GM23338 (cell line): ENCODE measurements around the gene KCTD17.

Experiments
- CREB1 ChIP-seq: fragments of 250-450 bp; sonication (Bioruptor Pico); IDR thresholded peaks from 2 replicates; pipeline ENCODE4 v1.5.0; 2020; ENCODE audit warnings: low read depth, mild to moderate bottlenecking, moderate library complexity
- CTCF ChIP-seq, 2 experiments: fragments of 200-600 bp in 1 of 2; sonication (generic) in 1 of 2; conservative IDR thresholded peaks; 2 replicates each; pipeline versions ENCODE4 v1.5.1 to v1.6.1; 2016 to 2017; ENCODE audit warnings: antibody characterized with exemption in 2 of 2, low read depth in 2 of 2, mild to moderate bottlenecking in 2 of 2, moderate library complexity in 1 of 2
- ETS1 ChIP-seq: IDR thresholded peaks from 2 replicates; pipeline ENCODE4 v1.6.1; 2016; ENCODE audit warnings: antibody characterized with exemption
- EZH2 ChIP-seq: fragments of 200-600 bp; sonication (generic); IDR thresholded peaks from one replicate; pipeline ENCODE4 v1.8.0; 2017; ENCODE audit warnings: antibody characterized with exemption, mild to moderate bottlenecking, low read depth; ENCODE audit not compliant: unreplicated experiment
- EZH2phosphoT487 ChIP-seq: fragments of 200-600 bp; sonication (generic); IDR thresholded peaks from one replicate; pipeline ENCODE4 v1.8.1; 2018; ENCODE audit warnings: antibody characterized with exemption; ENCODE audit not compliant: unreplicated experiment
- JUNB ChIP-seq: IDR thresholded peaks from one replicate; pipeline ENCODE4 v1.6.1; 2016; ENCODE audit warnings: antibody characterized with exemption; ENCODE audit not compliant: unreplicated experiment
- NANOG ChIP-seq: IDR thresholded peaks from 2 replicates; pipeline ENCODE4 v1.6.1; 2016; ENCODE audit warnings: antibody characterized with exemption, borderline replicate concordance
- POLR2AphosphoS5 ChIP-seq: IDR thresholded peaks from 2 replicates; pipeline ENCODE4 v1.6.1; 2016; ENCODE audit warnings: antibody characterized with exemption, low read depth
- REST ChIP-seq: IDR thresholded peaks from one replicate; pipeline ENCODE4 v1.6.1; 2018; ENCODE audit warnings: antibody characterized with exemption; ENCODE audit not compliant: unreplicated experiment
- STAT1 ChIP-seq: IDR thresholded peaks from one replicate; pipeline ENCODE4 v1.6.1; 2016; ENCODE audit warnings: antibody characterized with exemption; ENCODE audit not compliant: unreplicated experiment
- ZNF331 ChIP-seq: fragments of 250-450 bp; sonication (Bioruptor Pico); IDR thresholded peaks from 2 replicates; pipeline ENCODE4 v1.5.0; 2020; ENCODE audit warnings: low read depth, mild to moderate bottlenecking, moderate library complexity

- no peak for TF ChIP-seq CTCF (conservative IDR thresholded peaks at IDR 0.05; ENCODE audit: low read depth in 2 of 2)
- no peak for TF ChIP-seq CREB1 (CRISPR knock-in tag)
- no peak for TF ChIP-seq REST
- no peak for TF ChIP-seq EZH2
- no peak for TF ChIP-seq ETS1
- TF ChIP-seq NANOG = no peak
- no peak for TF ChIP-seq POLR2AphosphoS5
- TF ChIP-seq JUNB = no peak
- no peak for TF ChIP-seq STAT1
- TF ChIP-seq EZH2phosphoT487 = no peak
- TF ChIP-seq ZNF331 = no peak
These were observed 10.3 kb downstream of the KCTD17 start for GRCh38 chr22:37061611-37062375.
